CD4-positive, alpha-beta T cell treated with Interferon gamma for 1 hour (primary cell): ENCODE measurements around the gene TMEM150B.
"Not testable (repeated sequence)": the region's sequence is repeated elsewhere in the genome, so short reads cannot be mapped to it uniquely, and the experiment has no call there.

Source experiments
- DNase-seq: peaks from one replicate; pipeline ENCODE4 v3.0.0-alpha.2; 2020

The TMEM150B gene

DNA sequence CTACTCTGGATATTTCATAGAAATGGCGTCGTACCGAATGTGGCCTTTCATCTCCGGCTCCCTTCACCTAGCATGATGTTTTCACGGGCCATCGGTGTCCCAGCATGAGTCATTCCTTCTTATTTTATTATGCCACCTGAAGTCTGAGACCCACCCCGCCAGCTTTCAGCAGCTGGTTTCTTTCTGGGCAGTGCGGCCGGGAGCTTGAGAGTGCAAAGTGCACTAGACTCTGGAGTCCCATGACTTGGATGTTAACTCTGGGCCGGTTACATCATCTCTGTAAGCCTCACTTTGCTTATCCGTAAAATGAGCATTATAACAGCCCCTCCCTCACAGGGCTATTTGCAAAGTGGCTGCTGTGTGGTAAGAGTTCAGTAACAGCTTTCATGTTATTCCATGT, 8.7 kb upstream of the TMEM150B start:
- DNase-seq: no peak

DNA sequence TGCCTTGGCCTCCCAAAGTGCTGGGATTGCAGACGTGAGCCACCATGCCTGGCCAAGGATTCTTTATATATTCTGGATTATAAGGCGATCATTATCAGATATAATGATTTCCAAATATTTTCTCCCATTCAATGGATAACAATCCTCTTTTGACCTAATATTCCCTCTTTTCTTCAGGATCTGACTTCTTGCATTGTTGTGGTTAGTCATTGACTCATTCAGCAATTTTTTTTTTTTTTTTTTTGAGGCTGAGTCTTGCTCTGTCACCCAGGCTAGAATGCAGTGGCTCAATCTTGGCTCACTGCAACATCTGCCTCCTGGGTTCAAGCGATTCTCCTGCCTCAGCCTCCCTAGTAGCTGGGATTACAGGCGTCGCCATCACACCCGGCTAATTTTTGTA, 4.7 kb upstream of the TMEM150B start:
- DNase-seq: not testable (repeated sequence)

DNA sequence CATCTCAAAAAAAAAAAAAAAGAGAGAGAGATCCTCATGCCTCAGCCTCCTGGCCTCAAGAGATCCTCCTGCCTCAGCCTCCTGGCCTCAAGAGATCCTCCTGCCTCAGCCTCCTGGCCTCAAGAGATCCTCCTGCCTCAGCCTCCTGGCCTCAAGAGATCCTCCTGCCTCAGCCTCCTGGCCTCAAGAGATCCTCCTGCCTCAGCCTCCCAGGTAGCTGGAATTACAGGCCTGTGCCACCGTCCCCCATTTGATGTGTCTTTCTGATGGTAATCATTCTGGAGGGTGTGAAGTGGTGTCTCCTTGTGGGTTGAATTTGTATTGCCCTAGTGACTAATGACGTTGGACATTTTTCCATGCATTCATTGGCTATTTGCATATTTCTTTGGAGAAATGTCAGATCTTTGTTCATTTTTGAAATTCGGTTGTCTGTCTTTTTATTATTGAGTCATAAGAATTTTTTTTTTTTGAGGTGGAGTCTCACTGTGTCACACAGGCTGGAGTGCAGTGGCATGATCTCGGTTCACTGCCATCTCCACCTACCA, 3.7 kb upstream of the TMEM150B start:
- DNase-seq: not testable (repeated sequence)

DNA sequence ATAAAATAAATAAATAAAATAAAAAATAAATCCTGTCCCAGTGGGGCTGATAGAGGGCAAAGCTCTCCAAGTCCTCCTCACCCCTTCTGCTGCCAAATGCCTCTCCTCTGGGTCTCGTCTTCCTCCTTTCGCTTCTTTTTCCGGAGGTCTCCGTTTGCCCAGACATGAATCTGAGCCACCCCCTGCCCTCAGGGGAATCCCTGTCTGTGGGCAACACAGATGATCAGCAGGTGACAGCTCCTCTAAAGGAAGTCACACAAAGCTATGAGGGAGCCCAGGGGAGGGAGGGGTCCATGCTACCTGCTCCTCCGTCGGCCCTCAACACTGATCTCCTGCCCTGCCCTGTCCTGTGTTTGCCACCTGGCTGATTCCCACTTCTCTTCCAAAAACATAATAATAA, 479 bp downstream of the TMEM150B start:
- no peak for DNase-seq

DNA sequence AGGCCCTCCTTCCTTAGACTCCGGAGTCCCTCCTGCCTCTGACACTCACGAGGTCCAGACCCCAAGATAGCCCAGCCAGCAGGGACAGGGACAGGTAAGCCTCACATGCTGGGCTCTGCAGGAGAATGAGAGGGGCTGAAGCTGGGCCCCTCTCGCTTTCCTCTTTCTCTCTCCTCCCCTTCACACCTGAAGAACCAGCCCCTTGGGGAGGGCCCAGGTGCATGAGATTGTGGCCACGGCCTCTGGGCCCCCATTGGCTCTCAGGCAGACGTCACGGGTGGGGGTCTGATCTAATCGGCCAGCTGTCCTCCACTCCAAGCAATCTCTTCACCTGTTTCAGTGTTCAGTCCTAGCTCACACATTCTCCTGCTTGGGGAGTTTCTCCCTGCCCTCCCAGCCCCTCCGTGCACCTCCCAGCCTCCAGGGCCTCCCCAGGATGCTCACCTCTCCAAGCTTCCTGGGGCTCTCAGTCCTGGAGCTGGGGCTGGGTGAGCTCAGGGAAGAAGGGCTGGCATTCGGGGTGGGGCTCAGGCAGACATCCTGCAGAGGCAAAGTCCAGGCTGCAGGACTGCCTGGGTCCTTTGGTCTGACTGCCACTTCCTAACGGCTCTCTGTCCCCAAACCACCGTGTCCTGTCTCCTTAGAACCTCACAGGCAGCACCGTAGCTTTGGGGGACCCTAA, 2.8 kb downstream of the TMEM150B start:
- DNase-seq: no peak

DNA sequence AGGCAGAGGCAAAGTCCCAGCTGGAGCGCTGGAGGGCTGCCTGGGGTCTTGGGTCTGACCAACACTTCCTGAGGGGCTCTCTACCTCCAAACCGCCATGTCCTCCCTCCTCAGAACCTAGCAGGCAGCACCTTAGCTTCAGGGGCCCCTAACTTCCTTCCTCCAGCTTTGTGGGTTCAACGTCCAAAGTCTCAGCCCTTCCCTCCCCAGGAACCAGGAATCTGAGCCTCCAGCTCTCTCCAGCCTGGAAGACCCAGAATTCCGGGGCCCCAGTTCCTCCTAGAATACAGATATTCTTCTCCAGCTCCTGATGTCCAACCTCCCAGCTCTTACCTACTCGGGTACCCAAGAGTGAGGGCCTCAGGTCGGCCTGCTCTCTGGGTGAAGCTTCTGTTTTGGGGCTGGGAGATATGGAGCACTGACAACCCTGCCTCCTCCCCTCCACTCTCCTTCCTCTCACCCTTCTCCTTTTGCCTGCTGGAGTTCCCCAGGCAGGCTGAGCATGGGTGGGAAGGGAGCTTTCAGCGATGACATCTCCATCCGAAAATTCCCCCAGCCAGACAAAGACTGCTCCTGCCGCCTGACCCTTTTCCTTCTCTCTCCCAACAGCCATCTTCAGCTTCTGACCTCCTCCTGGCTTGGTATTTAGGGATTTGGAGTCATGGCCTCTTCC, 3.5 kb downstream of the TMEM150B start:
- DNase-seq: no peak

DNA sequence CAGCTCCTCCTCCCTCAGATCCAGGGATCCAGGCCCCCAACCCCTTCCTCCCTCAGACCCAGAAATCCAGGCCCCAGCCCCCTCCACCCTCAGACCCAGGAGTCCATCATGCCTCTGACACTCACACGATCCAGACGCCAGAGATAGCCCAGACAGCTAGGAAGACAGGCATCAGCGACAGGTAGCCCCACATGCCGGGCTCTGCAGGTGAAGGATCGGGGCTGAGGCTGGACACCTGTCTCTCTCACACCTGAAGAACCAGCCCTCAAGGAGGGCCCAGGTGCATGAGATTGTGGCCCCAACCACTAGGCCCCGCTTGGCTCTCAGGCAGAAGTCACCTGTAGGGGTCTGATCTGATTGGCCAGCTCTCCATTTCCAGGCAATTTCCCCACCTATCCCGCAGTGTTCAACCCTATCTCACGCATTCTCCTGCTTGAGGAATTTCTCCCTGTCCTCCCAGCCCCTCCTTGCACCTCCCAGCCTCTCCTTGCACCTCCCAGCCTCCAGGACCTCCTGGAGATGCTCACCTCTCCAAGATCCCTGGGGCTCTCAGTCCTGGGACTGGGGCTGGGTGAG, 4.2 kb downstream of the TMEM150B start:
- no peak for DNase-seq

DNA sequence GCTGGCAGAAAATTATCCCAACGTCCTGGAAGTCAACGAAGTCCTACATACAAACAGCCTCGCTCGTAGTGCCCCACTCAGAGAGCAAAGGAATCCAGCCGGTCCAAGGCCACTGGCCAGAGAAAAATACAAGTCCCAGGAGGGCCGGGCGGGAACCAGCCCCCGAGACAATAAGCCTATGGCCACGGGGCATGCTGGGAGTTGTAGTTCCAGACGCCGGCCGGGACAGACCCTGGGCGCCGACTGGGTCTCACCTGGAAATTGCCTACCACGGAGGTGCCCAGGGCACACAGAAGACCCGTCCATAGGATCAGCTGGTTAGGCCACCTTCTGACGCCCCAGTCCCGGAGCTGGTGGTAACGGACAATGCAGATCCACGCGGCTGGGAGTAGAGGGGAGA, 5.4 kb downstream of the TMEM150B start:
- DNase-seq: no peak

DNA sequence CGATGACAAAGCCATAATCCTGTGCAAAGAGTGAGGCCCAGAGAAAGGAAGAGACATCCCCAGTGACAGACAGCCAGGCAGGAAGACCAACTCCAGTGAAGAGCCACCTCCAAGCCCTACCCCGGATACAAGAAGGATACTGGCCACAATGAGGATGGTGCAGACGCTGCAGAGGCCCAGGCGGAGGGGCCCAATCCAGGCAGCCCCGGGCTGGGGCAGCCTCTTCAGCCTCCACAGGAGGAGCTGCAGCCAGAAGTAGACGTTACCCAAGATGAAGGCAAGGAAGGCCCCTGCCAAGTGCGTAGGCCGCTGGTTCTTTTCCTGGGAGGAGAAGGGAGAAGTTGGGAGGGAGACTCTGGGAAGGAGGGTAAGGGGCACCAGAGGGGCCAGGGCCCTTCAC, 8.5 kb downstream of the TMEM150B start:
- no peak for DNase-seq

DNA sequence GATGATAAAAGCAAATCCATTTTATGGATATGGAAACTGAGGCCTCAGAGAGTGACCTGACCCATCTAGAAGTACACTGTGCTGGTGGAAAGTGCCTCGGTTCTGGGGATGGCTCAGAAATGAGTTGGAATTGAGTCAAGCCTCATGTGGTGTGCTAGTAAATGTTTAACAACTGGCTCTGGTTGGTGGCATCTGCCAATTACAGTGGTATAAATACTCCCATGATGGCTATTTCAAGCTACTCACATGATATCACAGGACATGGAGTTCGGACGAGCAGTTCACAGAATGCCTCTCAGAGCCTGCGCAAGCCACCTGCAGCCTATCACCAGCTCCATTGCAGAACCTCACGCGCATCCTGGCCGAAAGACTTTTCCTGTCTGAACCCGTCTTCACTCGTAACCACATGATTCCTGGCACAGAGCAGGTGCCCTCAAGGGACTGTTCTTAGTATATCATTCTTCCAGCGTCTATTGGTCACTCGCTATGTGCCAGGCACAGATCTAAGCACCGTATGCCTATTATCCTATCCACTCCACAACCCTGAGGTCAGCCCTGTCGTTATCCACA, 9.1 kb downstream of the TMEM150B start:
- no peak for DNase-seq

DNA sequence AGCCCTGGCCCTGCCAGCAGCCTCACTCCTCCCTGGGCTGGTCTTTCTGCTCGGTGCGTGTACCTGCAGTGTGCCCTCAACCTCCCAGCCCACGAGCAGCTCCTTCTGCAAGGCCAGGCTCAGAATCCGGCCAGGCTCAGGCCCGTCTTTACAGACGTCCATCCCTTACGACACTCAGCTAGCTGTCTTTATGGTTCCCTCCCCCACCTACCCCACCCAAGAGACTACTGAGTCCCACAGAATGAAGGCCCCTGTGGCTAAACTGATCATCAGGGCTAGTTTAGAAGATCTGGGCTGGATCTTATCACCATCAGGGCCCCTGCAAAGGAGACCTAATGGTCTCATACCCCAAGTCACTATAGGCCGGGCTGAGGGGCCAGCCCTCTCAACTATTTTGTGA, 10.7 kb downstream of the TMEM150B start:
- no peak for DNase-seq

DNA sequence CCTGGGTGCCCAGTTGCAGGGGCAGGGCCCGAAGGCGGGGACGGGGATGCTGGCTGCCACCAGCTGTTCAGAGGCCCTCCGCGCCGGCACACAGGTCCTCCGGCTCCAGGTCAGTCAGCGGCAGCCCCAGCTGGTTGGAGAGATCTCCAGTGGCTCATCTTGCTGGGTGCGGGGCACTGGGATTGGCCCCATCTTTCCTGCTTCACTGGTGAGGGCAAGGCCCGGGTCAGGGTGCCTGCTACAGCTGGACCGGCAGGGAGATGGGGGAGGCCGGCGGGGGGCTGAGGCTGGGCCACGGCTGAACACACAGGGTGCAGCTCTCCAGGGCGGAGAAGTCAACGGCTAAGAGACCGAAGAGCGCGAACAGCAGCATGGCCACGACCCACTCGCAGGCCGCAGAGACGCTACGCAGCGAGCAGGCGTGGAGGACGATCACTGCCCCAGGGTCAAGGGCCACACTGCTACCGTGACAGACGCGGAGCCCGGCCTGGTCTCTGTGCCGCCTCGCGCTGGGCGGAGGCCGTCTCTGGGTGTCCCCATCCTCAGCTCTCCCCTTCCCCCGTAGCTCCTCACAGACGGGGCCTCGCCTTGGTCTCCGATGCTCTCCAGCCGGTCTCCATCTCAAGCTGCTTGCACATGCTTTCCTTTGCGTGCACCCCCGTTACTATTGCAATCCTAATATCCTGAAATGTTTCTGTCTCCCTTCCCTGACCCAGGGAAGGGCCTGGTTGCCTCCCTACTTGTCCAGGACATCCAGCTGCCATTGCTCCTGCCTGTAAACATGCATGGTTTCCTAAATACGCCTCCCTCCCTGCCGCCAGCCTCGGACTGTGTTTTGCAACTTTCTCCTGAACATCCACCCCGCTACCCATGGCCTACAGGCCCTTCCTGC, 12.3 kb downstream of the TMEM150B start:
- DNase-seq: no peak

DNA sequence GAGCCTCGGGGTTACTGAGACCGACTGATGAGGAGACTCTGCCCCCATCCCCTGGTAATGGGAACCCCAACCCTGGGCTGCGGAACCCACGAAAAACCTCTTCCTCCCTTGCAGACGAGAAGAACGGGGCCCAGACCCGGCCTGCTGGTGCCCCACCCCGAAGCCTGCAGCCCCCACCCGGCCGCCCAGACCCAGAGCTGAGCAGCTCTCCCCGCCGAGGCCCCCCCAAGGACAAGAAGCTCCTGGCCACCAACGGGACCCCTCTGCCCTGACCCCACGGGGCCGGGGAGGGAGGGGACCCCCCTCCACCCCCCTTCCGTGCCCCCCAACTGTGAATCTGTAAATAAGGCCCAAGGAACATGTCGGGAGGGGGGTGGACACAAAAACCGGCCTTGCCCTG, 13.3 kb downstream of the TMEM150B start:
- DNase-seq: no peak

DNA sequence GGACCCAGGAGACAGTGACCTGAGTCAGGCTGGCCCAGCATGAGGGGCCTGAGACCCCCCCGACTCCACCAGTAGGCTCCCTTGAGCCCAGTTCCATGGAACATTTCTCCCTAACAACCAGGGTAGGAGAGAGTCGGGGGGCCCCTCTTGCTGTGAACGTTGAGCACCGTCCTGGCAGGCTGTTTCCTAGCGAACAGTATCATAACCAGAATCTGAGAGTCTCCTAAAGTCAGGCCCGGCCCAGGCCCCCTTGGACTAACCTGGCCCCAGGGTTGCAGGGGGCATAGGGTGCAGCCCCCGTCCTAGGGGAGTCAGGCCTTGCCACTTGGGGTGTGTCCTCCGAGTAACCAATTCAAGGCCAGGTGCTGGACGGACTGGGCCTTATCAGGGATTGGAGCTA, 13.7 kb downstream of the TMEM150B start:
- DNase-seq: no peak

DNA sequence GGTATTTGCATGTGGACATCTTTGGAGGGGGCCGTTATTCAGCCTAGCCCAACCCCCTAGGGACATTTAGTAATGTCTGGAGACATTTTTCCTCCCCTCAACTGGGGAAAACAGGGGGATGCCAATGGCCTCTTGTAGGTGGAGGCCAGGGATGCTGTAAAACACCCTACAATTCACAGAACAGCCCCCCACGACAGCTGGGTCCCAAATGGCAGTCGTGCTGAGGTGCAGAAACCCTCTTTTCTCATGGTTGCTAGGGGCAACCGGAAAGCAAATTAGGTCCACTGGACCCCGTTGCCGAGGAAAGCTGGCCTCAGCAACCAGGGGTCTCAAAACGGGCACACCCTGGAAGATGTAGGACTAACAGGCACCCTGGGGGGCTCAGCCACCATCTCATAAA, 14.6 kb downstream of the TMEM150B start:
- DNase-seq: no peak

DNA sequence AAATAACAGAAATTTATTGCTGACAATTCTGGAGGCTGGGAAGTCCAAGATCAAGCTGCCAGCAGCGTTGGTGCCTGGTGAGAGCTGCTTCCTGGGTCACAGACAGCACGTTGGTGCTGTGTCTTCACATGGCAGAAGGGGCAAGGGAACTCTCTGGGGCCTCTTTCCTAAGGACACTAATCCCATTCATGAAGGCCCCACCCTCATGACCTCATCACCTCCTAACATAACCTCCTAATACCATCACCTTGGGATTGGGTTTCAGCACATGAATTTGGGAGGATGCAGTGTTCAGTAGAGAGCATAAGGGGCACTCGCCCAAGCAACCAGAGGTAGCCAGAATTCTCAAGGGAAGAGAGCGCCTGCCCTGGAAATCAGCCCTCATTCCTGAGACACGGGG, 15.7 kb downstream of the TMEM150B start:
- no peak for DNase-seq

DNA sequence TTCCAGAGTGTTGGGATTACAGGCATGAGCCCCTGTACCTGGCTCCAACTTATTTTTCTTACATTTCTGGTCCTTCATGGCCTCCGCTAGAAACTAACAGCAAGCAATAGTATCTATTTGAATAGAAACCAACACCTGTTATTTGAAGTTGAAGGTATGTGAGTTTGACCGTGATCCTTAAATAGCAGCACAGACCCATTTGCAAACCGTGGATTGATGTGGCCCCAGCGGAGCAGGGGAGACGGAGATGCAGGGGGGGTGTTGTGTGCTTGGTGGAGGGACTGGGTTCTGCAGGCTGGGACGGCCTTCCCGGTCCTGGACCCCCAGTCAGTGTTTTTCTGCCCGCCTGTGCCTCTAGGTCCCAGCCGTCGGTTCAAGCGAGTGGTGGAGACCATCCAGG, 16.9 kb downstream of the TMEM150B start:
- DNase-seq: no peak

DNA sequence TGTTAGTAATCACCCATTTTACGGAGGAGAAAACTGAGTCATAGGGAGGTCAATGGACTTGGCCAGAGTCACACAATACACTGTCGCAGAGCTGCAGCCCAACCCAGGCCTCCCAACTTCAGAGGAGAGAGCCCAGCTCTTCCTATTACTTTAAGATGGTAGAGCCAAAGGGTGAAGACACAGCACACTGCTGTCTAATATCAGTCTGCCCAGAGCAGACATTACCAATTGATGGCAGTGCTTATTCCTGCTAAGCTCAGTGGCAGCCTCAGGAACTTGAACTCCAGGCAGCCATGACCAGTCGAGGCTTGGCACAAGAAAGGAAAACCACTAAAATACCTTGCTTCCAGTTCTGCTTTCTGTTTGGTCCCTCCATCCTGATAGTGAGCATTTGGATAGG, 18.4 kb downstream of the TMEM150B start:
- DNase-seq: no peak

DNA sequence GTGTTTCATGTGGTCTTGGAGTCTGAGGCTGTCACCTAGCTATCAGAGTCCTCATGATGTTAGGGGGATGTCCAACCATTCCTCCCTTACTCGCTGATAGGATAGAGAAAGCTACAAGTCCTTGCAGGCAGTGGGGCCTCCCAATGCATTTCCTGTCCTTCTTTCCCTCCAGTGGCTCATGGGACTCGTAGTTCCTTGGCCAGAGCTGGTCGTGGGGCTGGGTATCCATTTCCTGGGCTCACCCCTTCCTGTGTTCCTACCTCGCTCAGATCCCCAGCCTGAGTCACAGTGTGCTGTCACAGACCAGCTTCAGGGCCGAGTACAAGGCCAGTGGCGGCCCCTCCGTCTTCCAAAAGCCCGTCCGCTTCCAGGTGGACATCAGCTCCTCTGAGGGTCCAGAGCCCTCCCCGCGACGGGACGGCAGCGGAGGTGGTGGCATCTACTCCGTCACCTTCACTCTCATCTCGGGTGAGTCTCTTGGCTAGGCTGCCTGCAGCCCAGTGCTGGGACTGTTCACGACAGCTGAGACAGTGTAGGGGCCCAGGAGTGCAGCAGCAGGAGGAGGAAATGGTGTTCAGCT, 19.1 kb downstream of the TMEM150B start:
- no peak for DNase-seq

DNA sequence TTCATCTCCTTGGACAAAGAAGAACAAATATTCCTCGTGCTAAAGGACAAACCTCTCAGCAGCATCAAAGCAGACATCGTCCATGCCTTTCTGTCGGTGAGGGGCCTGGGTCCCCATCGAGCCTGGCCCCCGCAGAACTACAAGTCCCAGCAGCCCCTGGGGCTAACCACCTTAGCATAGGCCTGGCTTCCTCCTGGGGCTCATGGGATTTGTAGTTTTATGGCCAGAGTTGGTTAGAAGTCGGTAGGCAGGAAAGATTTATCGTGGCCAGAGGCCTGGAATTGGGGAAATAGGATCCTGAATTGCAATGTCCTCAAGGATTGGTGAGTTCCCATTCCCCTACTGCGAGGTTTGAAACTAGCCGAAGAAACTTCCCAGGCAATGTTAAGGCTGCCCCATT, 19.6 kb downstream of the TMEM150B start:
- DNase-seq: peak; percentile 40

DNA sequence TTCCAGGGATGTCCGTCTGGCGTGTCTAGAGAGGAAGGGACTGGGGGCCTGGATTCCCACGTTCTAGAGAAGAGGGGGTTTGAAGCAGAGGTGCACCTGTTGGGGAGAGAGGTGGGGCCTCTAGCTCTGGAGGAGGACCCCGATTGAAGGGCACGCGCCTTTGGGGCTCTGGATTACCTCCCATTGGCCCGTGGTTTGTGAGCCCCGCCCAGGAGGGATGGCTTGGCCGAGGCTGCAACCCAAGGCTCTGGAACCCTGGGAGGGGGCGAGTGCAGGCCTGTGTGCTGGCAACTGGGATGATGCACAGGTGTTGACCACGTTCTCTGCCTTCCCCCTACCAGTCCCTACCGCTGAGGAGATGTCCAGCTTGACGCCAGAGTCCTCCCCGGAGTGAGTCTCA, 20.2 kb downstream of the TMEM150B start:
- no peak for DNase-seq

DNA sequence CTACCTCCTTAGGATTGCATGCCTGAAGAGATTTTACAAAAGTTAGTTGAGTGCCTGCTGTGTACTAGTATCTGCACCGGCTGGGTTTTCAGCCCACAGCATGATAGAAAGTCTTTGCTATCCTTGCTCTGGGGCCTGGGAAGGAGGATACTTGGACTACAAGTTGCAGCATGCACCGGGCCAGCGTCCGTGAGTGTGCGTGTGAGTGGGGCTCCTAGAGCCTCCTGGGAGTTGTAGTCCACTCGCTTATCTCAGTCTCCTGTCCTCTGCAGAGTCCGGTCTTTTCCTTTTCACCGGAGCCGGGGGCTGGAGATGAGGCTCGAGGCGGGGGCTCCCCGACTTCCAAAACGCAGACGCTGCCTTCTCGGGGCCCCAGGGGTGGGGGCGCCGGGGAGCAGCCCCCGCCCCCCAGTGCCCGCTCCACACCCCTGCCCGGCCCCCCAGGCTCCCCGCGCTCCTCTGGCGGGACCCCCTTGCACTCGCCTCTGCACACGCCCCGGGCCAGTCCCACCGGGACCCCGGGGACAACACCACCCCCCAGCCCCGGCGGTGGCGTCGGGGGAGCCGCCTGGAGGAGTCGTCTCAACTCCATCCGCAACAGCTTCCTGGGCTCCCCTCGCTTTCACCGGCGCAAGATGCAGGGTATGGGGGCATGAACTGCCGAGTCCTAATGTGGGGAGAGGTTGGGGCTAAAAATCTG, 20.7 kb downstream of the TMEM150B start:
- peak; percentile 12 for DNase-seq
